Measurements from ENCODE around the gene MBD3. TPM values are rescaled to one million over a fixed set of nuclear protein-coding genes. Genes with fewer than 3 reads are reported as not detected.
"Not testable (repeated sequence)": the region's sequence is repeated elsewhere in the genome, so short reads cannot be mapped to it uniquely, and the experiment has no call there.

The MBD3 gene, protein sequence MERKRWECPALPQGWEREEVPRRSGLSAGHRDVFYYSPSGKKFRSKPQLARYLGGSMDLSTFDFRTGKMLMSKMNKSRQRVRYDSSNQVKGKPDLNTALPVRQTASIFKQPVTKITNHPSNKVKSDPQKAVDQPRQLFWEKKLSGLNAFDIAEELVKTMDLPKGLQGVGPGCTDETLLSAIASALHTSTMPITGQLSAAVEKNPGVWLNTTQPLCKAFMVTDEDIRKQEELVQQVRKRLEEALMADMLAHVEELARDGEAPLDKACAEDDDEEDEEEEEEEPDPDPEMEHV
- 82.8 TPM for total RNA-seq

DNA sequence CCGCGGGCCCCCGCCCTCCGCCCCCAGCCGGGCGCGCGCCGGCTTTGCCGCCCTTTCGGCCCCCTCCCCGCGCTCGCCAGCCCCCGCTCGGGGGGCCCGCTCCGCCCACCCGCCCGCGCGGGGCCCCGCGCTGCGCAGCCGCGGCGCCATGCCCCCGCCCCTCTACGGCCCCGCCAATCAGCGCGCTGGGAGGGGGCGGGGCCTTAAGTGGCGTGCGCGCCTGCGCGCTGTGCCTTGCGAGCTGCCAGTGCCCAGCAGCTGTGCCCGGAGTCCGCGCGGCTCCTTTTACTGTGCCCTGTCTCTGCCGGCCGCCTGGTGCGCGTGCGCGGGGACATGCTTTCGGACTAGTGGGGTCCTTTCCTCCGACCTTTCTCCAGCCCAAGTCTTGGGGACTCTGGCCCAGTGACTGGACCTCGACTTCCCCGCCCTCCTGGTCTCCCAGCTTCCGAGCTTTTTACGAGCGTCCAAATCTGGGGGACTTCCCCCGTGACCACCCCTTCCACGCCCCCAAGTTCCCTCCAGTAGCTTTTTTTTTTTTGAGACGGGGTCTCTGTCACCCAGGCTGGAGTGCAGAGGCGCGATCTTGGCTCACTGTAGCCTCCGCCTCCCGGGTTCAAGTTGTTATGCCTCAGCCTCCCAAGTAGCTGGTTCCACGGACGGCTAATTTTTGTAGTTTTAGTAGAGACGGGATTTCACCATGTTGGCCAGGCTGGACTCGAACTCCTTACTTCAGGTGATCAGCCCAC, at the start of gene MBD3:
TSS of gene MBD3 (minus strand) at position 111 of the 746 bp plus-strand sequence. CDS start 234 bp downstream, outside the sequence.
- DNase-seq (ENCODE audit: low spot score) = peak; percentile 93

- not testable (repeated sequence) for DNase-seq (ENCODE audit: low spot score)
Measured at GRCh38 chr19:1640893-1641448, 48.3 kb upstream of the MBD3 start.

DNA sequence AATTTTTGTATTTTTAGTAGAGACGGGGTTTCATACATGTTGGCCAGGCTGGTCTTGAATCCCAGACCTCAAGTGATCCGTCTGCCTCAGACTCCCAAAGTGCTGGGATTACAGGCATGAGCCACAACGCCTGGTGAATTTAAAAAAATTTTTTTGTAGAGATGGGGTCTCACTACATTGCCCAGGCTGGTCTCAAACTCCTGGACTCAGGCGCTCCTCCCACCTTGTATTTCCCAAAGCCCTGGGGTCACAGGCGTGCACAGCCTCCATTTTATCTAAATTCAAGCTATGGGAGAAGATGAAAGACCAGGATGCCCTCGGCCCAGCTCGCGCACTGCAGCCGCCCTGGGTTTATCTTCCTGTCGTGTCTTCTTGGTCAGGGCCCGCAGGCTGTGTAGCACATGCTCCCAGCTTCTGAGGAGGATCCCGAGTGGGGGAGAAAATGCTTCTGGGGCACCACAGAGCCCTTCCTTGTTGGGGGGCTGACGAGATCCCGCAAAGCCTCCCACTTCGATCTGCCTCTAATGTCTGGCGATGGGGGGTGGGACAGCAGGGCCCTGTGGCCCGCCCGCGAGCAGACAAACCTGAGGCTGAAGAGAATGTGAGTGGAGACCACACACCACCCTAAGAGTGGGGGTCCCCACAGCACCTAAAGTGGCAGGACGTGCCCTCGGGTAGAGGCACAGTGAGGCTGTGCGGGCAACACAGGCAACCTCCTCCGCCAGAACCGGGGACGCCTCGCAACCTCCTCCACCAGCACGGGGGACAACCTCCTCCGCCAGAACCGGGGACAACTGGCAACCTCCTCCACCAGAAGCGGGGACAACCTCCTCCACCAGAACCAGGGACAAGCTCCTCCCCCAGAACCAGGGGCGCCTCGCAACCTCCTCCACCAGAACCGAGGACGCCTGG, 43.9 kb upstream of the MBD3 start:
- DNase-seq (ENCODE audit: low spot score) = no peak

GRCh38 chr19:1634938-1635243, 42.2 kb upstream of the MBD3 start:
- DNase-seq (ENCODE audit: low spot score) = no peak

- DNase-seq (ENCODE audit: low spot score) = no peak
Measured at GRCh38 chr19:1634242-1634937, 41.7 kb upstream of the MBD3 start.

GRCh38 chr19:1633269-1633826, 40.7 kb upstream of the MBD3 start:
- no peak for DNase-seq (ENCODE audit: low spot score)

- DNase-seq (ENCODE audit: low spot score) = no peak
Measured at GRCh38 chr19:1632462-1633268, 40.0 kb upstream of the MBD3 start.

- no peak for DNase-seq (ENCODE audit: low spot score)
Measured at GRCh38 chr19:1631557-1632100, 39.0 kb upstream of the MBD3 start.

GRCh38 chr19:1630811-1631210, 38.1 kb upstream of the MBD3 start:
- DNase-seq (ENCODE audit: low spot score) = no peak

- DNase-seq (ENCODE audit: low spot score) = no peak
Measured at GRCh38 chr19:1630012-1630411, 37.3 kb upstream of the MBD3 start.

DNA sequence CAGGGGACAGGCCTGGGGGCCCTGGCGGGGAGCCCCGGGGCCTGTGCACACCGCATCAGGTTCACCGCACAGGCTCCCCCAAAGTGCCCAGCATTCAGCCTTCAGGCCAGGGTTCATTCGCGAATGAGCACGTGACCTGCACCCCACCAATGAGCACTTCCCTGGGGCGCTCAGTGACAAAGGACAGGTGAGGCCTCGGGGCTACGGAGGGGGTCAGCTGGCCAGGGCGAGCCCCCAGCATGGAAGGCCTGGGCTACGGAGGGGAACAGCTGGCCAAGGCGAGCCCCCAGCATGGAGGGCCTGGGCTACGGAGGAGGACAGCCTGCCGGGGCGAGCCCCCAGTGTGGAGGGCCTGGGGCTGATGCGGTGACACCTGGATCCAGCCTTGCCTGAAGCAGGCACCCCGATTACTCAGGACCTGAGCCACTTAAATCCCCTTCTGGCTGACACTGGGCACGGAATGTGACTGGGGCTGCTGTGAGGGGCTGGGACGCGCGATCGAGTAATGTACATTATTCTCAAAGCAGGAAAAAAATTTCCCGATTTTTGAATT, 36.7 kb upstream of the MBD3 start:
- no peak for DNase-seq (ENCODE audit: low spot score)

DNA sequence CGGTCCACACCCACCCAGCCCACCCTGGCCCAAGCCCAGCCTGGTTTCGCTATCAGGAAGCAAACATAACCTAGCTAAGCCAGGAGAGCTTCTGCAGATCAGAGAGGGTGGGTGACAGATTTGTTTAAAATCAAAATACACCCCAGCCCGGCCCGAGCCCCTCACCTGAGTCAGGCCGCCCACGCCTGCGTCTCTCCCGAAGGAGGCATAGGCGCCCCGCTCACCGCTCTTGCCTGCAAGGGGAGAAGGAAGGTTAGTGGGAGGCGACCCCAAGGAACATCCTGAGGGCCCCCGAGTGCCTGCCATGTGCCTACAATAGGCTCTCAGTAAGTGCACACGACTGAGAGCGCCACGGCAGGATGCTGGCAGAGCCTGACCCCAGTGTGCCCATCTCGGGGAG, 34.5 kb upstream of the MBD3 start:
- DNase-seq (ENCODE audit: low spot score) = no peak

- no peak for DNase-seq (ENCODE audit: low spot score)
Measured at GRCh38 chr19:1626417-1627010, 33.8 kb upstream of the MBD3 start.

DNA sequence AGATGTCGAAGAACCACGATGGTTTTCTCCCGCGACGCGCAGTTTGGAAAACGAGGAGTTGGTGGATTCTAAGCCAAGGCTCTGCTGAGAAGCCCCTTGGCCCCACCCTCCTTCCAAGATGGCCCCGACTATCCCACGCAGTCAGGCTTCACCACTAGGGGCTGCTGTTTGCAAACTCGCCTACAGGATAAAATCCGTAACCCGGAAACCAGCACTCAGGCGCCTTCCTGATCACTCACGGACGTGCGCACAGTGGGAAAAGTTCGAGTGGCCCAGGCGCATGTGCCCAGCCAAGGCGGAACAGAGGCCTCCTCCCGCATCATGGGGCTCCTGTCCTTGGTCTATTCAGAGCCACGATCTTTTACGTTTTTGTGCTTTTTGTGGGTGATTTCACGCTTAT, 31.8 kb upstream of the MBD3 start:
- peak; percentile 54 for DNase-seq (ENCODE audit: low spot score)

DNA sequence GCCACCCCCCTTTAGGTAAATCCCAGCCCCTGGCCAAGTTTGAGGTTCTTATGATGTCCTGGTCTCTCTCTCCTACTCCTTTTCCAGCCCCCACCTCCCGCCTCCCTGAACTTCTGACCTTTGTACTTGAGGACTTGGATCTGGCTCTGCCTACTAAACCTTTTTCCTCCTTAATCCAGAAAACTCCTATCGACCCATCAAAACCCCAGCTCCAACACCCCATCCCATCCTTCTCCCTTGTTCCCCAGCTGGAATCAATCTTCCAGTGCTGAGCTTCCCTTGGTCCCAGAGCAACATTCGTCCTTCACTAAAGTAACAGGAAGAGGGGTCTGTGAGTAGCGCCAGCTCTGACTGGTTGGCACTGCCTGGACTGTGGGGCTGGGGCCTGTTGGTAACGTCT, 29.9 kb upstream of the MBD3 start:
- no peak for DNase-seq (ENCODE audit: low spot score)

DNA sequence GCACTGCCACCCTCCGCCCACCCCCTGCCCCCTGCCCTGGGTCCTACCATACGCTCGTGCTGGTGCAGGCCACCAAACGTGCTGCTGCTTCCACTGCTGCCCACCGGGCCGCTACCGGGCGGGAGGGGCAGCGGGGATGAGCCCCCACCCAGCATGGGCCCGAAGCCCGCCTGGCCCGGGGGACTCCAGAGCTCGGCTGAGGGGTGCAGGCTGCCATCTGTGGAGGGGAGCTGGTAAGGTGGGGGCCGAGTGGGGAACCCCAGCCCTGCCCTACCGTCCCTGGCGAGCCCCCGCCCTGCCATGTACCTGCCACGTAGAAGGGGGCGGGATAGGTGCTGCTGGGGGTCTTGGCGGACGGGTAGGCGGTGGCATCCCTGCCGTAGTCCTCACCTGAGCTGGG, 29.3 kb upstream of the MBD3 start:
- no peak for DNase-seq (ENCODE audit: low spot score)

GRCh38 chr19:1621574-1621973, 28.9 kb upstream of the MBD3 start:
- no peak for DNase-seq (ENCODE audit: low spot score)

- DNase-seq (ENCODE audit: low spot score) = no peak
Measured at GRCh38 chr19:1621021-1621420, 28.4 kb upstream of the MBD3 start.

- no peak for DNase-seq (ENCODE audit: low spot score)
Measured at GRCh38 chr19:1620502-1620901, 27.8 kb upstream of the MBD3 start.

Data from mucosa of gallbladder (tissue), 1 donor.